Activated naive CD4-positive, alpha-beta T cell treated with anti-CD3 and anti-CD28 coated beads, Interleukin-2, amount 50 U/mL, for 24 hours (primary cell): ENCODE measurements around the gene PPARG.
"Not testable (repeated sequence)": the region's sequence is repeated elsewhere in the genome, so short reads cannot be mapped to it uniquely, and the experiment has no call there.

Experiments
- H3K27ac Mint-ChIP-seq: one replicate; pipeline ENCODE4 v1.8.0; 2021; ENCODE audit warnings: mild to moderate bottlenecking, mixed read lengths
- H3K27me3 Mint-ChIP-seq: one replicate; pipeline ENCODE4 v1.8.0; 2021; ENCODE audit warnings: mixed read lengths
- H3K36me3 Mint-ChIP-seq: one replicate; pipeline ENCODE4 v1.8.0; 2021; ENCODE audit warnings: mixed read lengths
- H3K4me1 Mint-ChIP-seq: one replicate; pipeline ENCODE4 v1.8.0; 2021; ENCODE audit warnings: mixed read lengths
- H3K4me3 Mint-ChIP-seq: one replicate; pipeline ENCODE4 v1.8.0; 2021; ENCODE audit warnings: mild to moderate bottlenecking, mixed read lengths
- H3K9me3 Mint-ChIP-seq: one replicate; pipeline ENCODE4 v1.8.0; 2021; ENCODE audit warnings: mixed read lengths

PPARG gene

GRCh38 chr3:12439161-12439940, 150.5 kb downstream of the PPARG start:
- no peaks in the 10 kb centered on the region for H3K27me3 Mint-ChIP-seq
- no peaks in the 10 kb centered on the region for H3K4me1 Mint-ChIP-seq
- no peak overlapping the region for H3K27ac Mint-ChIP-seq
- H3K9me3 Mint-ChIP-seq, result no peaks in the 10 kb centered on the region
- no peaks in the 10 kb centered on the region for H3K36me3 Mint-ChIP-seq
- H3K4me3 Mint-ChIP-seq, result no peak overlapping the region

DNA sequence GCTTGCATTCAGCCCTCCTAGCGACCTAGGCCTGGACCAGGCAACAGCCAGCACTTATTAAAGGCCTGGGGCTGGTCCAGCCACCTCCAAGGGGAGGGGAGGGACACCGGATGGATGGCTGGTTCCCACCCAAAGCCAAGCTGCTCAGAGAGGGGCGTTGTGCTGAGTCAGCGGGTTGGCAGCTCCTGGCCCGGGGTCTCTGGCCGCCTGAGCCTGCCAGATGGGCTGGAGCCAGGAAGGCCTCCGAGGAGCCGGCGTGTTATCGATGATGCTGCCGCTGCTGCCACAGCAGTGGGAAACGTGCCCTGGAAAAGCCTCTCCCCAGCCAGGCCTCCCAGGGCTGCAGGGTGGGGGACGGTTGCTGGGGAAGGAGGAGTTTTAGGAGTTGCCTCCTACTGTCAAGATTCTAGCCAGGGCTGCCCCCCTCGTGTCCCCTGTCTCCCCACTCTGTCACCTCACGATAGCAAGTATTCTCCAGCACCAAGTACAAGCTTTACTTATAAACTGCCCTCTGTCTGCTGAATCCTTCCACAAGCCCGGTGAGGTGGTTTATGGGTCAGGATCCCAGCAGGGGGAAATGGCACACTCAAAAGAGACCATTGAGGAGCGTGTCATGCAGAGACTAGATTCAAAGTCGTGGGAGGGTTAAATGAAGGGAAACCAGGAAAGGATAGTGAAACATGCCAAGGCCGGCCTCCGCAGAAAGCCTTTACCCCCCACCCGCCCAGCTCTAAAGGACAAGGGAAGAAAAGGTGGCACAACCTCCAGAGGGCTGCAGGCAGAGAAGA, 152.3 kb downstream of the PPARG start:
- H3K27ac Mint-ChIP-seq, result no peak overlapping the region
- H3K27me3 Mint-ChIP-seq, result no peaks in the 10 kb centered on the region
- no peaks in the 10 kb centered on the region for H3K36me3 Mint-ChIP-seq
- no peaks in the 10 kb centered on the region for H3K4me1 Mint-ChIP-seq
- no peak overlapping the region for H3K4me3 Mint-ChIP-seq
- no peaks in the 10 kb centered on the region for H3K9me3 Mint-ChIP-seq

- Mint-ChIP-seq H3K27ac (no peak overlapping the region), H3K27me3 (no peaks in the 10 kb centered on the region)
Observed at GRCh38 chr3:12442654-12443501, 154.0 kb downstream of the PPARG start.

DNA sequence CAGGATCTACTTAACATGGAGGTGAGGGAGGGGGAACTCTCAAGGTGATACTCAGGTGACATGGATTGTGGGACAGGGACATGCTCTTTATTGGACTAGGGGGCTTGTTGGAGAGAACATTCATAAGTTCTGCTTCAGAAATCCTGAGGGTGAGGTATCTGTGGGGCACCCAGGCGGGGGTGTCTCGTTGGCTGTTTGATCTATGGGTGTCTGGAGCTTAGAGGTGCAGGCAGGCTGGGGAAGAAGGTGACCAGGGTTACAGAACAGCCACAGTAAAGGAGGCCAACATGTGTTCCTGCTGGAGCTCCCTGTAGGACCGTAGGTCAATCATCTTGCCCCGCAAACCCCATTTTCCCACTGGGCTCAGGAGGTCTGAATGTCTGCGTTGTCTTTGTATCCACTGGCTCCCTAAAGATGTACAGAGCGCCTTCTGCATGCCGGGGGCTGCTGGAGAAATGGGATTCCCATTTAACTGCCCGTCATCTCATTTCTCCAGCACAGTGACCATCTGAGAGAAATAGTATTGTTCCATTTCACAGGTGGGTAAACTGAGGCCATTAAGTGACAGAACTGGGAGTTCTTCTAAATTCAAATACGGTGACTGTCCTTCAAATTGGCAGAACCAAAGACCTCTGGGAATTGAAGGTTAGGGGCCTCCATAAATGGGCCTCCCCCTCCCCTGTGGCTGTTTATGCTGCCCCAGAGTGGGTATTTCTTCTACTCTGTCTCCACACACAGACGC, 155.1 kb downstream of the PPARG start:
- H3K4me1 Mint-ChIP-seq, result no peaks in the 10 kb centered on the region
- H3K4me3 Mint-ChIP-seq, result no peak overlapping the region
- H3K27me3 Mint-ChIP-seq, result no peaks in the 10 kb centered on the region
- no peaks in the 10 kb centered on the region for H3K36me3 Mint-ChIP-seq
- no peaks in the 10 kb centered on the region for H3K9me3 Mint-ChIP-seq
- H3K27ac Mint-ChIP-seq, result no peak overlapping the region

More at GRCh38 chr3:12442654-12443501, 154.0 kb downstream of the PPARG start:
- Mint-ChIP-seq H3K4me1 (no peaks in the 10 kb centered on the region), H3K4me3 (no peak overlapping the region), H3K36me3 (no peaks in the 10 kb centered on the region), H3K9me3 (no peaks in the 10 kb centered on the region)

DNA sequence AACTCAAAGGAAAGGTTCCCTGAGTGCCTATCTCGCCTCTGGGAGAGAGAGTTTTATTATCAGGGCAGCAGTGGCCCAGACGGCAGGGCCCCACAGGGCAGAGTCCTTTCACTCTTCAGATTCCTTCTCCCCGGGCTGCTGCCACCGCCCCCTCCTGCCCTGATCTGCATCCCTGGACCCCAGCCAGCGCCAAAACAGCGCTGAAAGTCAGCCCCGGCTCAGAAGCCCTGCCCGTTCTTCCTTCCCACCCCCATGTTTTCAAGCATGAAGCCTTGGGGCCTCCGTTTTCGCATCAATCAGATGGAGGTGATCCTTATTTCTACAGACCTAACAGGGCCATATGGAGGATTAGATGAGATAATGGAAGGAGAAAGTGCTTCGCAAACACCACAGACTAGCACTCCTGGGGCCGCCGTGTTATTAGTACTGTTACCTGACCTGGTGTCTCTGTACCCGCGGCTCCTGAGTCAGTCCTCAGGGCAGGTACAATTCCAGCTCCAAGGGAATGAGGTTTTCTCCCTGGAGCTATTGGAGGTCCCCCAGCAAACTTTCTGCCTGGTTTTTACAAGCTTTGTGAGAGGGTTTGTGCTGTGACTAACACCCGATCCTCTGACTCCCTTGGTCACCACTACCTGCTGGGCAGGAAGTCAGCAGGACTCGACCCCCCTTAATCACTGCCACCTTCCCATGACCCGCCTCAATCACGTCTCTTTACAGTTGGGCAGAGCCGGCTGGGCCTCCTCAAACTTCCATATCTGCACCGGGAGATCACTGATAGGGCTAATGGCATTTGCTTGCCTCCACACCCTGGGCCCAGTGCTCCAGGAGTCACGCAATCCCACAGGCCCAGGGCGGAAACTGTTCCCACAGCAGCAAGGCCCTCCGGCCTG, 156.0 kb downstream of the PPARG start:
- H3K4me1 Mint-ChIP-seq, result no peaks in the 10 kb centered on the region
- H3K27me3 Mint-ChIP-seq, result no peaks in the 10 kb centered on the region
- H3K4me3 Mint-ChIP-seq, result no peak overlapping the region

GRCh38 chr3:12445523-12446240, 156.8 kb downstream of the PPARG start:
- H3K4me3 Mint-ChIP-seq, result no peak overlapping the region
- H3K27me3 Mint-ChIP-seq, result no peaks in the 10 kb centered on the region
- H3K9me3 Mint-ChIP-seq, result no peaks in the 10 kb centered on the region
- no peaks in the 10 kb centered on the region for H3K36me3 Mint-ChIP-seq
- no peaks in the 10 kb centered on the region for H3K4me1 Mint-ChIP-seq
- no peak overlapping the region for H3K27ac Mint-ChIP-seq

More for the DNA sequence above, 156.0 kb downstream of the PPARG start:
- H3K36me3 Mint-ChIP-seq, result no peaks in the 10 kb centered on the region
- no peaks in the 10 kb centered on the region for H3K9me3 Mint-ChIP-seq
- peak overlapping the region; percentile 84 for H3K27ac Mint-ChIP-seq

DNA sequence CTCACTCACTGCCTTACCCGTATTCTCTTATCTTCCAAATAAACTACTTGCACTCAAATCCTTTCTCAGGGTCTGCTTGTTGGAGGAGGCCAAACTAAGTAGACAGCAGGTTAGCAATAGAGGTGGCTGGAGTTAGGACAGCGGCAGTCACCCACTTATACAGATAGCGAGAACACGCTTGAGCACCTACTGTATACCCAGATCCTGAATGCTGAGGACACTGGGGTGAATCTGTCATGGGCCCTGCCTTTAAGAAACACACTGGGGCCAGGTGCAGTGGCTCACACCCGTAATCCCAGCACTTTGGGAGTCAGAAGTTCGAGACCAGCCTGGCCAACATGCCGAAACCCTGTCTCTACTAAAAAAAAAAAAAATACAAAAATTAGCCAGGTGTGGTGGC, 157.4 kb downstream of the PPARG start:
- Mint-ChIP-seq H3K4me3 (no peak overlapping the region), H3K27me3 (no peaks in the 10 kb centered on the region), H3K4me1 (no peaks in the 10 kb centered on the region), H3K9me3 (no peaks in the 10 kb centered on the region), H3K36me3 (no peaks in the 10 kb centered on the region), H3K27ac (no peak overlapping the region)

GRCh38 chr3:12447075-12447474, 158.2 kb downstream of the PPARG start:
- H3K27ac Mint-ChIP-seq, result no peak overlapping the region
- H3K4me1 Mint-ChIP-seq, result no peaks in the 10 kb centered on the region
- H3K27me3 Mint-ChIP-seq, result no peaks in the 10 kb centered on the region
- H3K4me3 Mint-ChIP-seq, result no peak overlapping the region
- no peaks in the 10 kb centered on the region for H3K36me3 Mint-ChIP-seq
- H3K9me3 Mint-ChIP-seq, result no peaks in the 10 kb centered on the region

DNA sequence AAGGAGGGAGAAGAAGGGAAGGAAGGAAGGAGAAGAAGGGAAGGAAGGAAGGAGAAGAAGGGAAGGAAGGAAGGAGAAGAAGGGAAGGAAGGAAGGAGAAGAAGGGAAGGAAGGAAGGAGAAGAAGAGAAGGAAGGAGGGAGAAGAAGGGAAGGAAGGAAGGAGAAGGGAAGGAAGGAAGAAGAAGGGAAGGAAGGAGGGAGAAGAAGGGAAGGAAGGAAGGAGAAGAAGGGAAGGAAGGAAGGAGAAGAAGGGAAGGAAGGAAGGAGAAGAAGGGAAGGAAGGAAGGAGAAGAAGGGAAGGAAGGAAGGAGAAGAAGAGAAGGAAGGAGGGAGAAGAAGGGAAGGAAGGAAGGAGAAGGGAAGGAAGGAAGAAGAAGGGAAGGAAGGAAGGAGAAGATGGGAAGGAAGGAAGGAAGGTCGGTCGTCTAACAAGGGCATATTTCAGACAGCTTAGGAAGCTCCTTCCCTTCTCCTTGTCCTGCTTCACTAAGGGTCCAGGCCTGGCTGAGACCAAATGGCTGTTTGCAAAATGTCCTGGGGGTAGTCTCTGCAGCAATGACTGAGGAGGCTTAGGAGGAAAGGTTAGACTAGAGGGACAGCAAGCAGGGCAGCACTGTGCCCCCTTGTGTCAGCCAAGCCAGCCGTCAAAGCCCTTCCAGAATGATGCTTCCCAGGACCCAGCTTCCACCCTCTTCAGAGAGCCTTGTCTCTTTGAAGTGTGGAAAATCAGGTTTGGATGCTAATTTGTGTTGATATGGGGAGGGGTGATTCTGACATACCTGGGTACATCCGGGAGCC, 159.7 kb downstream of the PPARG start:
- H3K27me3 Mint-ChIP-seq, H3K9me3 Mint-ChIP-seq, H3K4me1 Mint-ChIP-seq, H3K4me3 Mint-ChIP-seq, H3K27ac Mint-ChIP-seq, H3K36me3 Mint-ChIP-seq: not testable (repeated sequence)

- no peak overlapping the region for H3K27ac Mint-ChIP-seq
- H3K36me3 Mint-ChIP-seq, result no peaks in the 10 kb centered on the region
- H3K4me1 Mint-ChIP-seq, result no peaks in the 10 kb centered on the region
- H3K4me3 Mint-ChIP-seq, result no peak overlapping the region
- H3K9me3 Mint-ChIP-seq, result no peaks in the 10 kb centered on the region
- H3K27me3 Mint-ChIP-seq, result no peaks in the 10 kb centered on the region
Observed at GRCh38 chr3:12449889-12450682, 161.2 kb downstream of the PPARG start.

GRCh38 chr3:12451481-12451880, 162.6 kb downstream of the PPARG start:
- Mint-ChIP-seq H3K36me3 (no peaks in the 10 kb centered on the region), H3K27me3 (no peaks in the 10 kb centered on the region), H3K4me3 (no peak overlapping the region), H3K4me1 (no peaks in the 10 kb centered on the region), H3K27ac (no peak overlapping the region), H3K9me3 (no peaks in the 10 kb centered on the region)

- H3K4me3 Mint-ChIP-seq, result no peak overlapping the region
- no peaks in the 10 kb centered on the region for H3K4me1 Mint-ChIP-seq
- no peak overlapping the region for H3K27ac Mint-ChIP-seq
- H3K9me3 Mint-ChIP-seq, result no peaks in the 10 kb centered on the region
- H3K36me3 Mint-ChIP-seq, result no peaks in the 10 kb centered on the region
- H3K27me3 Mint-ChIP-seq, result no peaks in the 10 kb centered on the region
Observed at GRCh38 chr3:12451960-12452359, 163.1 kb downstream of the PPARG start.
